Neural progenitor cell (in vitro differentiated cells): Measurements from ENCODE around the gene CFAP54. TPM values are rescaled to one million over a fixed set of nuclear protein-coding genes. Genes with fewer than 3 reads are reported as not detected.

Experiments
- DNase-seq: peaks from one replicate; pipeline ENCODE4 v3.0.0-alpha.2; 2016; ENCODE audit warnings: low spot score
- H2AFZ ChIP-seq: fragments of 200-600 bp; sonication (generic); replicated peaks from 2 replicates; pipeline ENCODE4 v1.6.1; 2016; ENCODE audit warnings: antibody characterized with exemption
- H3F3A ChIP-seq: fragments of 200-600 bp; sonication (generic); 2 replicates; pipeline ENCODE4 v1.6.1; 2016; ENCODE audit warnings: antibody characterized with exemption, low read depth
- H3K27ac ChIP-seq: fragments of 200-600 bp; sonication (generic); 2 replicates; pipeline ENCODE4 v1.5.1; 2016; ENCODE audit warnings: mild to moderate bottlenecking
- H3K27me3 ChIP-seq: fragments of 200-600 bp; sonication (generic); 2 replicates; pipeline ENCODE4 v1.6.1; 2016; ENCODE audit warnings: mild to moderate bottlenecking, moderate library complexity
- H3K36me3 ChIP-seq: fragments of 200-600 bp; sonication (generic); 2 replicates; pipeline ENCODE4 v1.5.1; 2016
- H3K4me1 ChIP-seq: fragments of 200-600 bp; sonication (generic); 2 replicates; pipeline ENCODE4 v1.6.1; 2016; ENCODE audit warnings: mixed run types
- H3K4me2 ChIP-seq: fragments of 200-600 bp; sonication (generic); 2 replicates; pipeline ENCODE4 v1.6.1; 2016
- H3K4me3 ChIP-seq: fragments of 200-600 bp; sonication (generic); 2 replicates; pipeline ENCODE4 v1.5.1; 2016
- H3K79me2 ChIP-seq: fragments of 200-600 bp; sonication (generic); 2 replicates; pipeline ENCODE4 v1.6.1; 2016; ENCODE audit warnings: low read depth
- H3K9ac ChIP-seq: fragments of 200-600 bp; sonication (generic); 2 replicates; pipeline ENCODE4 v1.6.1; 2016
- H3K9me3 ChIP-seq: fragments of 200-600 bp; sonication (generic); 2 replicates; pipeline ENCODE4 v1.5.1; 2016; ENCODE audit warnings: low read depth
- H4K20me1 ChIP-seq: fragments of 200-600 bp; sonication (generic); 2 replicates; pipeline ENCODE4 v1.6.1; 2016; ENCODE audit warnings: low read depth
- H3K27ac Mint-ChIP-seq: 3 replicates; pipeline ENCODE4 v1.8.0; 2021; ENCODE audit warnings: mixed read lengths
- H3K27me3 Mint-ChIP-seq: 2 replicates; pipeline ENCODE4 v1.8.0; 2022; ENCODE audit warnings: low read depth, mild to moderate bottlenecking, inconsistent platforms, moderate library complexity, mixed read lengths; ENCODE audit not compliant: insufficient read depth
- H3K36me3 Mint-ChIP-seq: 3 replicates; pipeline ENCODE4 v1.8.0; 2021; ENCODE audit warnings: mixed read lengths
- H3K4me1 Mint-ChIP-seq: 3 replicates; pipeline ENCODE4 v1.8.0; 2021; ENCODE audit warnings: mixed read lengths
- H3K4me3 Mint-ChIP-seq: 3 replicates; pipeline ENCODE4 v1.8.0; 2021; ENCODE audit warnings: mild to moderate bottlenecking, moderate library complexity, mixed read lengths
- H3K9me3 Mint-ChIP-seq: 3 replicates; pipeline ENCODE4 v1.8.0; 2020; ENCODE audit warnings: mixed read lengths
- CTCF ChIP-seq: fragments of 200-600 bp; sonication (generic); IDR thresholded peaks from 2 replicates; pipeline ENCODE4 v1.5.1; 2017; ENCODE audit warnings: antibody characterized with exemption, mild to moderate bottlenecking
- EZH2 ChIP-seq: fragments of 200-600 bp; sonication (generic); IDR thresholded peaks from 2 replicates; pipeline ENCODE4 v1.6.1; 2017; ENCODE audit warnings: antibody characterized with exemption, mild to moderate bottlenecking, moderate library complexity
- EZH2phosphoT487 ChIP-seq: fragments of 200-600 bp; sonication (generic); IDR thresholded peaks from 2 replicates; pipeline ENCODE4 v1.6.1; 2017; ENCODE audit warnings: antibody characterized with exemption
- total RNA-seq: library from RNA; depleted of rRNA; stranded (reverse); fragments of >200 nt; gene quantifications from 2 replicates; pipeline ENCODE4 v1.2.3, GENCODE V29; 2015; ENCODE audit warnings: low replicate concordance

CFAP54 gene
- total RNA-seq, 1 donor from 2014 or later = 4.2 TPM

GRCh38 chr12:96906498-96906848 is 417.1 kb downstream of the CFAP54 start:
- TF ChIP-seq EZH2 (no peak), CTCF (no peak), EZH2phosphoT487 (no peak)
- Histone ChIP-seq H3K9ac (no peak overlapping the region), H3K4me3 (peak overlapping the region; percentile 66), H4K20me1 (no peaks in the 10 kb centered on the region), H3K27ac (no peak overlapping the region), H3K79me2 (peaks cover 41% of the 10 kb centered on the region), H3K9me3 (no peaks in the 10 kb centered on the region), H3F3A (peaks cover 9% of the 10 kb centered on the region), H3K27me3 (no peaks in the 10 kb centered on the region), H2AFZ (peak overlapping the region; percentile 93), H3K36me3 (no peaks in the 10 kb centered on the region), H3K4me1 (peaks cover 26% of the 10 kb centered on the region), H3K4me2 (peak overlapping the region; percentile 84)
- peaks cover 2% of the 10 kb centered on the region for H3K9me3 Mint-ChIP-seq
- DNase-seq = no peak
- H3K27me3 Mint-ChIP-seq = peaks cover 3% of the 10 kb centered on the region
- peaks cover 37% of the 10 kb centered on the region for H3K4me1 Mint-ChIP-seq
- H3K4me3 Mint-ChIP-seq = peak overlapping the region; percentile 95
- peaks cover 17% of the 10 kb centered on the region for H3K36me3 Mint-ChIP-seq
- no peak overlapping the region for H3K27ac Mint-ChIP-seq

GRCh38 chr12:96906849-96907670 is 417.7 kb downstream of the CFAP54 start, which contains the start of gene NEDD1:
TSS of gene NEDD1 (plus strand) at chr12:96907257. CDS start at chr12:96909760, 2,503 bp downstream.
- no peaks in the 10 kb centered on the region for H3K27me3 ChIP-seq
- peaks cover 32% of the 10 kb centered on the region for H3K4me1 ChIP-seq
- H3F3A ChIP-seq = peaks cover 9% of the 10 kb centered on the region
- peaks cover 3% of the 10 kb centered on the region for H3K27me3 Mint-ChIP-seq
- H2AFZ ChIP-seq = peak within 1 kb of the TSS; percentile 93
- H3K4me3 ChIP-seq = peak within 1 kb of the TSS; percentile 66
- H3K4me3 Mint-ChIP-seq = peak within 1 kb of the TSS; percentile 95
- H3K9me3 ChIP-seq = no peaks in the 10 kb centered on the region
- H3K36me3 ChIP-seq = no peaks in the 10 kb centered on the region
- DNase-seq = peak; percentile 93
- peak within 1 kb of the TSS; percentile 31 for H3K9ac ChIP-seq
- peaks cover 39% of the 10 kb centered on the region for H3K4me1 Mint-ChIP-seq
- H3K4me2 ChIP-seq = peak within 1 kb of the TSS; percentile 84
- H3K9me3 Mint-ChIP-seq = peaks cover 2% of the 10 kb centered on the region
- peaks cover 20% of the 10 kb centered on the region for H3K36me3 Mint-ChIP-seq
- TF ChIP-seq CTCF (no peak), EZH2 (no peak), EZH2phosphoT487 (no peak)
- peaks cover 47% of the 10 kb centered on the region for H3K79me2 ChIP-seq
- no peaks in the 10 kb centered on the region for H4K20me1 ChIP-seq
- H3K27ac ChIP-seq = peak within 1 kb of the TSS; percentile 36
- peak within 1 kb of the TSS; percentile 96 for H3K27ac Mint-ChIP-seq

GRCh38 chr12:96907671-96908422 is 418.5 kb downstream of the CFAP54 start:
- Histone ChIP-seq H2AFZ (peak overlapping the region; percentile 93), H3K9ac (peak overlapping the region; percentile 31), H3K36me3 (no peaks in the 10 kb centered on the region), H3K27me3 (no peaks in the 10 kb centered on the region), H3F3A (peaks cover 9% of the 10 kb centered on the region), H3K4me1 (peaks cover 36% of the 10 kb centered on the region), H4K20me1 (no peaks in the 10 kb centered on the region), H3K4me3 (peak overlapping the region; percentile 66), H3K79me2 (peaks cover 54% of the 10 kb centered on the region), H3K9me3 (no peaks in the 10 kb centered on the region), H3K4me2 (peak overlapping the region; percentile 84), H3K27ac (peak overlapping the region; percentile 36)
- H3K9me3 Mint-ChIP-seq = peaks cover 4% of the 10 kb centered on the region
- H3K4me3 Mint-ChIP-seq = peak overlapping the region; percentile 95
- peak; percentile 63 for DNase-seq
- TF ChIP-seq EZH2 (no peak), CTCF (no peak), EZH2phosphoT487 (no peak)
- H3K27me3 Mint-ChIP-seq = peaks cover 3% of the 10 kb centered on the region
- peak overlapping the region; percentile 96 for H3K27ac Mint-ChIP-seq
- peaks cover 41% of the 10 kb centered on the region for H3K4me1 Mint-ChIP-seq
- peaks cover 21% of the 10 kb centered on the region for H3K36me3 Mint-ChIP-seq
